HG03520 (cell line): ENCODE results near the gene DRGX.

ENCODE experiments used
- ATAC-seq: cut with Tn5 transposase; IDR thresholded peaks from one replicate; pipeline ENCODE4 v1.9.1; 2021; ENCODE audit warnings: mild to moderate bottlenecking, moderate library complexity; ENCODE audit not compliant: unreplicated experiment

DRGX gene

DNA sequence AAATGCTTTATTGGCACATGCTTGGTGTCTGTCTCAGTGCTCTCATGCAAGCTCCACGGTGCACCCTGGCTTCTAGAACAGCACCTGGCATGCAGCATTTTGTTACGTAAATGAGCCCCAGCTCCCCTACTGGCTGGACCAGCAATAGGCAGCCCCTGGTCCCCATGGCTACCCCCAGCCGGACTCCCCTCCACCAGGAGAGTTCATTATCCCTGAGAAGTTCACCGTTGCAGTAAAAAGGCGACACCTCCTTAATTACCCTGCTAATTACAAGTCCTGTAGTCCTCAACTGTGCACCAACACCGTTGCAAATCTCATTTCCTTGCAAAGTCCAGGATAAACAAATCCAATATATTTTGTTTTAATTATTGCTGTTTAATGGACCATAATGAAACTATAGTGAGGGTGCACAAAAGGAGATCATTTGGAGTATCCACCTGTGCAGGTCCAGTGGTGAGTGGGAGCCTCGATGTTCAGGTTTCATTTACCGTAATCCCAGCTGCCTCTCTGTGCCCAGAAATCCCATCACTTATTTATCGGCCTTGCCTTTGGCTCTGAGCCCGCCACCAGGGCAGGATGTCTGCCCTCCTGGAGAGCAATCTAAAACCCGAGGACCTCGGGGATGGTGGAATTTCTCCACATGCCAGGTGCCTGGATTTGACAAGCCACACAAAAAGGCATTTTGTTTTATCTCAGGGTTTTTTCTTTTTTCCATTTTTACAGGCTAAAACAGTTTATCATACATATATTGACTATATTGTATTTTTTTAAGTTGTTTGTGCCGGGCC, 12.8 kb upstream of the DRGX start:
- no peak for ATAC-seq

DNA sequence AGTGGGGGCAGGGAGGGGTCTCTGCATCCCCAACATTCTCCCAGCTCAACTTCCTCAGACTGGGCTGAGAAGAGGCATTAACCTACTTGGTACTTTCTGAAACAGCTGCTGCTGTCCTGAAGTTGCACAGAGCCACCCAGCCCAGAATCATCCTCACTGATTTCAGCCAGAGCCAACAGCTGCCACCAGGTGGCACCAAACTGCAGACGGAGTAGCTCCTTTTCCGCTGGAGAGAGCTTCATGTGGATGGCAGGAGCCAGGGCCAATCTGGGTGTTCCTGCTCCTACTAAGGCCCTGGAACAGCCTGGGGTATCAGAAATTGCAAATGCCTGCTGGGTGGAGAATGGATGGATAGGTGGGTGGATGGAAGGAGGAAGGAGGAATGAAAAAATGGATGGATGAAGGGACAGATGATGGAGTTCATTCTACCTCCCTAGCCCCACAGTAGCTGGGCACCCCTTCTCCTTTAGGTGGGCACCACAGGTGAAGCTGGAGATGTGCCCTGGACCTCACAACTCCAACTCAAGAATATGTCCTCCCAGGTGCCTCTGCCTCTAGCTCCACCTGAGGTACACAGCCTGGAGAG, 11.8 kb upstream of the DRGX start:
- ATAC-seq: no peak

DNA sequence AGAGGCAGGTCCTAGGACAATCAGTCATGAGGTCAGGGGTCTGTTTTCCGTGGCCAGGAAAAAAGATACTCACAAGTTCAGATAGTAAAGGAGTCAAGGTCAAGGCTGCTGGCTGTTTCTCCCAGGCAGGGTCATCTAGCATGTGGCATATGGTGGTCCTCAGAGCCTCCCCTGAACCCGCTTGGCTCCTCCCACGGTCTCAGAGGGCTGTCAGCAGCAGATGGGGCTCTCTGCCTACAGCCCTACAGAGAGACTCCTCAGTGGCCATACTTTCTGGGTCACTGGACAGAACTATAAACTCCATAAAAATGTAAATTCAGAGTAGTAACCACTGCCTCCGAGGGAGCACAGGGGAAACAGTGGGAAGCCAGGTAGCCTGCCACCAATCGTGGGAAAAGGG, 11.3 kb upstream of the DRGX start:
- ATAC-seq: no peak

DNA sequence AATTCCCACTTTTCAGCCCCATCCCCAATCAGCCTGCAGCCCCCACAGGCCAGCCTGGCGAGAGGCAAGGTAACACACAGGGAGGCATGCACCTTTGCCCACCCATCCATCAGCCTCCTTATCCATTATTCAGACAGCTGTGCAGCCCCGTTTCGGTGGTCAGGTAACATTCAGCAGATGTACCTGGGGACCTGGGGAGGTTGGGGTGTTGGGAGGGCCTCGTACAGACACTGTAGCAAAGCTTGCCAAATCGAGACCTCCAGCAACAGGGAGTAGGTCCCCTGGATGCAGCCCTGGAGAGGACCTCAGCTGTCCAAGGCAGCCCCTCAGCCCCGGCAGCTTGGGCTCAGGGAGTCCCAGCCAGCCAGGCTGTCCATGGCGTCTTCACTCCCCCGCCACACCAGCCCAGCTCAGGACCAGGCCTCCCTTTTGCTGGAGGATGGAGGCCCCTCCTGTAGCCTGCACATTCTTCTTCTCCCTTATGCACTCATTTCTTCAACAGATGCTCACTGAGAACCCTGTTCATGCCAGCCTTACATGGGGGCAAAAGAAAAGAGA, 8.5 kb upstream of the DRGX start:
- ATAC-seq: no peak

DNA sequence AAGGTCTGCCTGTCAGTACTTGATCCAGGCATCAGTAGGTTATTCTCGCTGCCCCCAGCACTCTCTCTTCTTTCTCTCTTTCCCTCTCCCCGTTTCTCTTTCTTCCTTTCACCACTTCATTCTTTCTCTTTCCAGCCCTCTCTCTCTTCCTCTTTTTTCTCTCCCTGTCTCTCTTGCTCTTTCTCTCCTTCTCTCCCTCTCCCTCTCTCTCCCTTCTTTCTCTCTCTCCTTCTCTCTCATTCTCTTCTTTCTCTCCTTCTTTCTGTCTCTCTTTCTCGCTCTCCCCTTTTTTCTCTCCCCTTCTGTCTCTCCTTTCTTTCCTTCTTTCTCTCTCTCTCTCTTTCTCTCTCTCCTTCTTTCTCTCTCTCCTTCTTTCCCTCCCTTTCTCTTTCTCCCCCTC, 7.5 kb upstream of the DRGX start:
- ATAC-seq: no peak

DNA sequence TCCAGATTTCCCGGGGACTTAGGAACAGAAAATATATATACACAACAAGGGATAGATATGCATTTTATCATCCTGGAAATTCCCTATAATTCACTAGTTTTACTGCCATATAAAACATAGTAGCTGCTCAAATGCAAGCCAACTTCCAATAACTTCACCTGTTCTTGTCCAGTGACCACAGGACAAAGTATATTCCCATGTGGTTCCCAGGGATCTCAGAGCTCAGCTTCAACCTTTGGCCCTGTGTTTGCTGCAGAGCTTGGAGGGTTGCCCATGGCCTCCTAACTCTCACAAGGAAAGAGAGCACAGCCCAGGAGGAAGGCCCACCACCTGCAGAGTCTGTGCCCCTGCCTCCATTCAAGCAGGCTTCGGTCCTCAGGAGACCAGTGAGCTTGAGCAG, 4.5 kb upstream of the DRGX start:
- no peak for ATAC-seq

DNA sequence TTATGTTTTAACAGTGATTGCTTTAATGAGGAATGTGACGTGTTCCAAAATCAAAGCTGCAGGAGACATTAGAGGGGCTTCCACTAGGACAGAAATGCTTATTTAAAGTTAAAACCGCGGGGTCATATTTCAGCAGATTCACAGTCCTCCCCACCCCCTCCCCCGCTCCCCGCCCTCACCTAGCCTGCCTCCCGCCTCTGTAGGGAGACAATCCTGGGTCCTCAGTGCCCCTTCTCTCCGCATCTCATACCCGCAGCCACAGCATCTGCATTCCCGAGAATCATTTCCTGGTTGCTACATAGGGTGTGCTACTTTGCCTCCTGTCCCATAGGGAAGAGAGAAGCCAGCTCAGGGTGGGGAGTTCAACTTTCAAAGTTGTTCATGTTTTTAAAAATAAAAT, 3.1 kb upstream of the DRGX start:
- no peak for ATAC-seq

DNA sequence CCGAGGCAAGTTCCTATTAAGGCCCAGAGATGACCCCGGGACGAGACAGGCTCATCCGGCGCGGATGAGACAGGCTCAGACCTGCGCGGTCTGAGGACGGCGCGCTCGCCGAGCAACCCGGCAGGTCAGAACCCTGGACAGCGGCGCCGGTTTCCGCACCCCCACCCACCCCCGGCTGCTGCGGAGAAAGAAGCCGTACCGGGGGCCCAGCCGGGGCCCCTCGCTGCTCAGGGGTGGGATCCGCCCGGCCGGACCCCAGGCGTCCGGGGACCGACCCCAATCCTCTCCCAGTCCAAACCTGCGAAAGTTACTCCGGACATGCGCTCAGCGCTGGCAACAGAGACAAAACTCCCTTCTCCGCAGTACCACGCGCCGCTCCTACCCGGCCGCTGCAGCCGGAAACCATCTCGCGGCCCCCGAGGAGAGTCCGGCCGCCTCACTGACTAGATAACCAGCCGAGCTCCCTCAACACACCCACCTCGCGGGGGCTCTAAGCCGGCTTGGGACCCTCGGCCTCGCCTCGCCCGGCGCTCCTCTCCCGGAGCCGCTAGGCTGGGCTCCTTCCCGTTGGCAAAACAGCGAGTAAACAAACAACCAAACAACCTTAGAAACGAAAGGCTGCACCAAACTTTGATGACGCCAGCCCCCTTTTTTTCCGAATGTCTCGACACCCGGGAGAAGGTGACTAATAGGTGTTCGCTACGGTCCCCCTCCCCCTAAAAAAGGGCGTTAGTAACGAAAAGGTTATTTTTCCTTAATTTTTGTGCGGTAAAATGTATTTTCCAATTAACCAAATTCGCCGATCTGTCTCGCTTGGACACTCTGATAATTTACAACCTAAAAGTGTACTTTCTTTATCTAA, 2.3 kb upstream of the DRGX start:
- ATAC-seq: peak; percentile 43

DNA sequence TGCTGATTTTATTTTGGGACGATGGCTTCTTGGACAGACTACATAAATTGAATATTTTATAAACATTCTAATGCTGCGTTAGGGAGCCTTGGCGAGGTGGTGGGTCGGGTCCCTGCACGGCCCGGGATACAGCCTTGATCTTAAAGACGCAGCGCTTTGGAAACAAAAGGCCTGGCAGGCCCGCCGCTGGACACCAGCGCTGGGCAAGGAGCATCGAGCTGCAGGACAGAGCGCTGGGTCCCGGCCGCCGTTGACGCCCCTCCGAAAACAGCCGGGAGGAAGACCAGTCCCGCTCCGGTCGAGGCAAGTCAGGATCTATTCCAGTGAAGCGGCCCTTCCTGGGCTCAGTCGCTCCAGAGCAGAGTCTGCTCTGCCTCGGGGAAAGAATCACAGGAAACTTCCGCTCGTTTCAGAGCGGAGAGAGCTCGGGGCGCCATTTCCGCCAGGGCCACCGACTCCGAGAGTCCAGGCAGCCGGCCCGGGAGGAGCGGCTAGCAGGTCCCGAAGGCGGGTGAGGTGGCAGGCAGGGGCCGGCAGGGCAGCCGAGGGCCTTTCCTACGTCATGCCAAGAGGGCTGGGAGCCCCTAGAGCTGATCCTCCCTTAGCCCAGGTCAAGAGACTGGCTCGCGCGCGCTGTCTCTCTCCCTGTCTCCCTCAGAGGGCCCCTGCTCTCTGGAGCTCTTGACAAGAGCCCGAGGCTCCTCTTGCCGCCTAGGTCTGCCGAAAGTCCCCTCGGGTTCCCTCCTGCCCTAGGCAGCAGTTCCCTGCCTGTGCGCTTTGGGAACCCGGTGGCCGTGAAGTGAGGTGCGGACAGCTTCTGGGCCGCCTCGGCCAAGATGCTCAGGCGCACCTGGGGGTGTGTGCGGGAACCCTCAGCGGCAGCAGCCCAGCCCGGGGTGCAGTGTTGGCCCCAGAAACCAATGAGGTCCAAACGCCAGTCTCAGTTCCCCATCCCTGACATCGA, 1.4 kb upstream of the DRGX start:
- peak; percentile 20 for ATAC-seq

DNA sequence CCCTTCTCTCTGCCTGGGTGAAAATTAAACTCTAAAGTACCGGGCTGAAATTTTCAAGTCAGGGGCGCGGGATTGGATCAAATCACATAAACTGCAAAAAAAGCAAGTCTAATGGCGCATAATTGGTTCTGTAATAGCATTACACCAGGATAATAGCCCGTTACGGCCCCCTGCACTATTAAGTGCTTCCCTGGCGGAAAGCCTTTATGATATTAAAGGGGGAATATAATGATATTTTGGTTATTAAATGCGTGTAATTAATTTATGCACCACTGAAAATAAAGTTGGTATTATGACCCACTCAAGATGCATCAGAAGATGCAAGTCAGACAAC, 744 bp upstream of the DRGX start:
- ATAC-seq: no peak

DNA sequence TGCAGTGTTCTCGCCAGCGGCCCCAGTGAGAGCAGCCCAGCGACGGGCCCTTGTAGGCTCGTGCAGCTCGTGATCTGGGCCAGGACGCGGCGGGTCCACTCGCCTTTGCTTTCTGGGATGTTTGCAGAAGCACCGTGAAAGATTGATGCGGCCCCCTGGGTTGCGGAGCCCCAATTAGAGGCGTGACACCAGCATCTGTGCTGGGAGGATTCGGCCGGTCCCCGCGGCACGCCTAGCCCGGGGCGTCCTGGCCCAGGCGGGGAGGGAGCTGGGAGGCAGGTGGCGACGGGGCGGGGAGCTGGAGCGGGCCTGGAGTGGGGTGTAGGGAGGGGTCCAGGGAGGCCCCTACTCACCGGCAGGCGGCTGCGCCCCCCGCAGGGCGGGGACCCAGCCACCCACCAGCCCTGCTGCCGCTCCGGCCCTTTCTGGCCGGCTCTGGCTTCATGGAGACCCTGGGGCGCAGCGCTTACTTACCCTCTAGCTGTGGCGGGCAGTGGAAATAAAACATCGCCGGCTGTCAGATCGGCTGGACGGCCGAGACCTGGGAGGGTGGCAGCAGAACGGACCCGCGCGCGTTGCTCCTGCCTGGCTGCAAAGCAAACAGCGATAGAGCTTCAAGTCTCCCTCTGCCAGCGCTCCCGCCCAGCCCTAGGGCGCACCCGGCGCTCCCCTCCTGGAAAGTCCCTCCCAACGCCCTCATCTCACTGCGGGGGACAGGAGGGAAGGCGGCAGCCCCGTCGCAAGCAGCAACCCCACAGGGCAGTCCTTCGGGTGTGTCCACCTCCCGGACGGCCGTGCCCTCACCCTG, 752 bp downstream of the DRGX start:
- no peak for ATAC-seq

DNA sequence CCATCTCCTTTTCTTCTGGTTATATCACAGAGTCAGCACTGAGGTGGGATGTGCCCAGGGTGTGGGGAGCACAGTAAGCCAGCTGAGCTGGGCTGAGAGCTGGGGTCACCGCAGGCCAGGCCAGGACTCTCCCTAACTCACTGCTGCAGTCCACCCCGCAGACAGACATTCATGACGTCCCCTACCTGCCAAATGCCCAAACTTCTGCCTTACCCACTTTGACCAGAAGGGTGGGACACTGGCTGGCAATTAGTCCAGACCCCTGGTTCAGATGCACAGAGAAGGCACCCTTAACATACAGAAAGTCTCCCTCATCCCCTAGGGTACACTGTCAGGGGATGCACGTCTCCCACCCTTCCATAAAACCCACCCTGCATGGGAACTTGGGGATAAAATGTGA, 2.1 kb downstream of the DRGX start:
- ATAC-seq: no peak

DNA sequence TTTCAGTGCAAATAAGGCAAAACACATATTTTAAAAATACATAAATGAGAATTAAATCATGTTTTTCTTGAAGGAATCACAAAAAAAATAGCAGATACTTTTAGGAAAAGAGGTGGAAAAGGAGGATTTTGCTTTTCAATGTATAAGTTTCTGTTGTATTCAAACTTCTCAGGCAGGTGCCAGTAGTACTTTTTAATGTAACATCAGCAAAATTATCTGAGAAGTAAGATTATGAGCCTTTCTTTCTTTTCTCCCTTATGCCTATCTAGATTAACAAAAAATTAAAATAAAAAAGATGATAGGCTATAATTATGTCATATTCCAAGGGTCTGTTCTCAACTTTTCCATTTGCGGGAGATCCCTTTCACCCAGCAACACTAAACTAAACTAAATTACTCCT, 2.6 kb downstream of the DRGX start:
- no peak for ATAC-seq

DNA sequence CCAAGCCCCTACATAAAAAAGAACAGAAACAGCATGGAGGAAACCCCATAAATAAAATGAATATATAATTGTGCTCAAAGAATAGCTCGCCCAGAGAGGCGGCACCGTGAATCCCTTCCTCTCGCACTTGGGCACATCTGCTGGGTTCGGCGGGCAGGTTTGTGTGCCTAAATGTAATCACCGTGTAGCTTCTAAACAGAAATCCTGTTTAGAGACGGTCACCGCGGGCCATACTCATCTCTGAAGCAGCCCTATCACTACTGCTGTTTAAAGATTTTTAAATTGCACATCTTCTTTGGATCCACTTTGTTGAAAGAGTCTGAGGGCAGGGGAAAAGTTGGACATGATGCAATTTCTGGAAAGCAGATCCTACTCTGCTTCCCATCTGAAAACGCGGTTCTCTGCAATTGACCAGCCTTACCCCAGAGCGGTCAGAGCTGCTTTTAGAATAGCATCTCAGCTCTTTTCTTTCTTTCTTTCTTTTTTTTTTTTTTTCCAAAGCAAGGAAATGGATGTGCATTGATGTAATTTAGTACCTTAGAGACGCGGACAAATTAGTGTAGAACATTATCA, 6.4 kb downstream of the DRGX start:
- ATAC-seq: no peak

DNA sequence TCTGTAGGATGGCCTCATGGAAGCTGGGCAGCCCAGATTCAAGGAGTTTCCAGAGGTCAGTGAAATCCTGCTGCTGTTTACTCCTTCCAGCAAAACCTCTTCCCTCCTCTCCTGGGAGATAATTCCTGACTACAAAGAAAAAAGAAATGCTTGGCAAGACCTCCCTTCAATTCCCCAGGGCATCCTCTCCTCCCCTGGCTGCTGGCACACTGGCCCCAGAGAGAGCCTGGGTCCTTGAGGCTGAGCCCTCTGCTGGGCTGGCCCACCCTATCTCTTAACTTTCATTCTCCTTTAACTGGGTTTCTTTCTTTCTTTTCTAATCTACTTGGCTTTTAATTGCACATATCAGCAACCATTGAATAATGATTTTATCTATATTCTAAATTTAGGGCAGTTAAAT, 7.7 kb downstream of the DRGX start:
- ATAC-seq: no peak

DNA sequence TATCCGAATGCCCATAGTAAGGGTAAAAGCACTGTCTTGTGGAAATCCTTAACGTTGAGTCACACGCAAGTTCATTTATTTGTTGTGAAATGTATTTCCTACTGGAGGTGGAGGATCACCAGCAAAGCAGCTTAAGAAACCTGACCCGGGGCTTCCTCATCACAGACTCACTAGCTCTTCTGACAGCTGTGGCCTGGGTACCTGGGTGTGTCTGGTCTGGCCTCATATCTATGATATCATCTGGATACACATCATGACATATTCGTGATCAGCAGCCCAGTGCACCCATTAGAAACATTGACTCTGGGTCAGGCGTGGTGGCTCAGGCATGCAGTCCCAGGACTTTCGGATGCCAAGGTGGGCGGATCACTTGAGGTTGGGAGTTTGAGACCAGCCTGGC, 8.8 kb downstream of the DRGX start:
- ATAC-seq: no peak

DNA sequence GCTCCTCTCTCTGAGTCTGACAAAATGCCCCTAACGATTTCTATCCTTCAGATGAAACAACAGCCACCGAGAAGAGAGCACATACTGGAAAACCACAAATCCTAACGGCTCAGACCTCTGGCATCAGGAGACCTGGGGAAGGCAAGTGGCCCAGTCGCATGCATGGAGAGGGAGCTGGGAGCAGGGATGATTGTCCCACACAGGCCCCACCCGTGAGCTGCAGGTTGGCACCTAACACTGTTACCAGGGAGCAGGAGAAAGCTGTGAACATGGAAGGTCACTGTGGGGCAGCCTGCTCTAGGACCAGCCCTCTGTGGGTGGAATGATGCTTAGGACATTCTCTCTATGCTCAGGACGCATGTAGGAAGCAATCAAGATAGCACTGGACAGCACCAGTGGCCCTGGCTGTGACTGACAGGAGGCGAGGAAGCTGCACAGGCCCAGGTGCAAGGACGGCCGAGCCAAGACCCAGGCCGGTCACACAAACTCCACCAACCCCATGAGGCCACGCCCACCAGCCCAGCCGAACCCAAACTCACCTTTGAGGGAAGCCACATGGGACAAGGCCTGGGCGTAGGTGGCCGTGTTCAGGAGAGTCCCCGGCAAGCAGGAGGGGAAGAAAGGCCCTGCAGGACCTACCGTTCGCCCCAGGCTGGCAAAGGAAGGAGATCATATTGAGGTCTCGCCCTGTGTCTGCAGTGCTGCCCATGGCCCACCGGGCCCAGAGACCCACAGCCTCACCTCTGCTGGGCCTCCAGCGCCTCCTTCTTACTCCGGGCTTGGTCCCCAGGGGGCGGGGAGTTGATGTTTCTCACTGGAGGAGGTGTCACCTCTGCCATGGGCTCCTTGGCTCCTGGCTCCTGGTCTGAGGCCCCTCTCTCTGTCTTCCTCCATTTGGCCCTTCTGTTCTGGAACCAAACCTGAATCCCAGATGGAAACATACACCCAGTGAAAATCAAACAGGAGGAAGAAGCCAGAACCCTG, 9.7 kb downstream of the DRGX start:
- no peak for ATAC-seq

DNA sequence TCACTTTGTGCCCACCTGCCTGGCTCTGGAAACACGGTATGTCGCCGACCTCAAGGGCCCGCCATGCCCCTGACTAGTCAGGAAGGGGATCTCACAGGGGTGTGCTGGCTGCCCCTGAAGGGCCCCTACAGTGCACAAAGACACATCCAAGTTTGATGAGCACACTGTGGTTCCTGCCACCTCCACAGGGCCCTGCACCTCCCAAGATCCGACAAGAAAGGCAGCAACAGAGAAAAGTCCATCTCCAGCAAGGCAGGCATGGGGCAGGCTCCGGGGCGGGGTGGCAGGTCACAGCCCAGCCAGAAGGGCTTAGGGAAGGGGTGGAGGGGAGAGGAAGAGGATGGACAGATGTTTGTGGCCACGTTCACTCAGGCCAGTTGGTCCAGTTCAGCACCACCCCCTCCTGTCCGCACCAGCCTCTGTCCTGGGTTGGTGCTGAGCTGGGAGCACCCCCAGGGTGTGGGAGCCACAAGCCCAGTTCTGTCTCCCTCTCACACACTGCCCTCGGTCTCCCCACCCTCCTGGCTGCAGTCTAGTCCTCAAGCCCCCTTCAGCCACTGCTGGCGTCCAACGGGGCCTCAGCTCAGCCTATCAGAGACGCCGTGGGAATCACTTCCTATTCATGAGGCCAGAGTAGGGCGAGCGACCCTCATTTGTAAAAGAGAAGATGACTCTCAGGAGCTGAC, 11.5 kb downstream of the DRGX start:
- no peak for ATAC-seq
